ENCODE results near the gene PLEKHD1.

GRCh38 chr14:69574954-69575295, 90.4 kb downstream of the PLEKHD1 start:
- TF ChIP-seq POLR2A (IDR thresholded peaks at IDR 0.05) (no peak), CTCF (IDR thresholded peaks at IDR 0.05 in 4 of 5, conservative IDR thresholded peaks at IDR 0.05 in 1 of 5) (no peak)

All from gastrocnemius medialis (tissue), 4 donors.